A549 (cell line): Measurements from ENCODE around the gene ODAD4.

Experiments used
- CTCF ChIP-seq: fragments of >200 bp; sonication (Bioruptor Twin); formaldehyde crosslinking; IDR thresholded peaks from 3 replicates; pipeline ENCODE4 v1.5.1; 2016
- EP300 ChIP-seq, 2 experiments: fragments of >200 bp; sonication (Bioruptor Twin); formaldehyde crosslinking; IDR thresholded peaks; 2 replicates in 1 of 2; 3 replicates in 1 of 2; pipeline ENCODE4 v1.6.1; 2016 to 2017
- NFE2L2 ChIP-seq: fragments of 150-350 bp; conservative IDR thresholded peaks from 2 replicates; pipeline ENCODE4 v1.6.1; 2014; ENCODE audit warnings: low read length
- RFX5 ChIP-seq: fragments of 450-650 bp; IDR thresholded peaks from 2 replicates; pipeline ENCODE4 v1.7.1; 2014; ENCODE audit warnings: antibody characterized with exemption, mild to moderate bottlenecking, moderate library complexity

GRCh38 chr17:41944943-41945342 is 14.5 kb downstream of the ODAD4 start:
- TF ChIP-seq NFE2L2: no peak
- TF ChIP-seq CTCF: no peak
- no peak for TF ChIP-seq RFX5
- TF ChIP-seq EP300 (IDR thresholded peaks at IDR 0.05): no peak
